DND-41 (cell line): ENCODE data around the gene P2RY8.
A peak's percentile ranks its signal among the peaks of the same experiment; 100 is the strongest.
"Not testable (repeated sequence)": the region's sequence is repeated elsewhere in the genome, so short reads cannot be mapped to it uniquely, and the experiment has no call there.

Experiments used
- ATAC-seq: fragments of 200-7000 bp; cut with Tn5 transposase; 3 replicates; pipeline ENCODE4 v1.9.1; 2021; ENCODE audit warnings: low read depth; ENCODE audit not compliant: insufficient read depth
- DNase-seq: peaks from one replicate; pipeline ENCODE4 v3.0.0-alpha.2; 2020
- H2AFZ ChIP-seq: 2 replicates; pipeline ENCODE4 v1.6.0; 2012; ENCODE audit warnings: low read depth, low read length
- H3K27ac ChIP-seq: 2 replicates; pipeline ENCODE4 v1.5.1; 2012; ENCODE audit warnings: low read length, inconsistent platforms
- H3K27me3 ChIP-seq: fragments of 200-600 bp; sonication (generic); 2 replicates; pipeline ENCODE4 v1.6.0; 2012; ENCODE audit warnings: low read length, mild to moderate bottlenecking, inconsistent platforms; ENCODE audit not compliant: insufficient read depth, poor library complexity
- H3K36me3 ChIP-seq: 2 replicates; pipeline ENCODE4 v1.5.1; 2012; ENCODE audit warnings: low read length, inconsistent platforms; ENCODE audit not compliant: insufficient read depth
- H3K4me1 ChIP-seq: 2 replicates; pipeline ENCODE4 v1.5.1; 2012; ENCODE audit warnings: mild to moderate bottlenecking, low read length; ENCODE audit not compliant: insufficient read depth
- H3K4me2 ChIP-seq: 2 replicates; pipeline ENCODE4 v1.6.0; 2012; ENCODE audit warnings: mild to moderate bottlenecking, moderate library complexity, low read length, inconsistent platforms; ENCODE audit not compliant: insufficient read depth
- H3K4me3 ChIP-seq, 2 experiments: fragments of 200-600 bp in 1 of 2; shearing (Covaris generic) in 1 of 2; 2 replicates each; pipeline ENCODE4 v1.5.1; 2012 to 2016; ENCODE audit warnings: inconsistent platforms in 2 of 2, low read length in 2 of 2, mild to moderate bottlenecking in 2 of 2, low read depth in 1 of 2, moderate library complexity in 1 of 2
- H3K79me2 ChIP-seq: 2 replicates; pipeline ENCODE4 v1.6.0; 2012; ENCODE audit warnings: low read length, inconsistent platforms; ENCODE audit not compliant: insufficient read depth
- H3K9ac ChIP-seq: 2 replicates; pipeline ENCODE4 v1.6.0; 2012; ENCODE audit warnings: low read depth, mild to moderate bottlenecking, inconsistent platforms, low read length, moderate library complexity
- H3K9me3 ChIP-seq: 2 replicates; pipeline ENCODE4 v1.5.1; 2012; ENCODE audit warnings: low read length, moderate library complexity, mild to moderate bottlenecking, inconsistent platforms; ENCODE audit not compliant: insufficient read depth, severe bottlenecking
- H4K20me1 ChIP-seq: 2 replicates; pipeline ENCODE4 v1.6.0; 2012; ENCODE audit warnings: low read length; ENCODE audit not compliant: insufficient read depth
- CTCF ChIP-seq: IDR thresholded peaks from 2 replicates; pipeline ENCODE4 v1.5.1; 2012; ENCODE audit warnings: borderline replicate concordance, low read length, moderate library complexity, mild to moderate bottlenecking; ENCODE audit not compliant: poor library complexity, severe bottlenecking; ENCODE audit errors: extremely low read depth
- EZH2 ChIP-seq: IDR thresholded peaks from 3 replicates; pipeline ENCODE4 v1.6.1; 2012; ENCODE audit warnings: borderline replicate concordance, low read depth, mild to moderate bottlenecking, moderate library complexity, low read length, inconsistent platforms; ENCODE audit not compliant: severe bottlenecking

P2RY8 gene

GRCh38 chrX:1545776-1546408 lies 8.9 kb upstream of the P2RY8 start:
- H3K4me3 ChIP-seq = no peak overlapping the region
- H3K4me2 ChIP-seq = no peak overlapping the region
- H3K27ac ChIP-seq = no peak overlapping the region
- H3K4me1 ChIP-seq = no peaks in the 10 kb centered on the region
- peak overlapping the region; percentile 20; the same call in 1 of the 2 replicates for H2AFZ ChIP-seq
- no peaks in the 10 kb centered on the region for H3K36me3 ChIP-seq
- H4K20me1 ChIP-seq = no peaks in the 10 kb centered on the region
- H3K79me2 ChIP-seq = no peaks in the 10 kb centered on the region
- TF ChIP-seq EZH2 (no peak), CTCF (no peak)
- H3K27me3 ChIP-seq = no peaks in the 10 kb centered on the region
- no peak overlapping the region for H3K9ac ChIP-seq
- no peaks in the 10 kb centered on the region for H3K9me3 ChIP-seq
- DNase-seq (peak; percentile 1), ATAC-seq (no peak)

GRCh38 chrX:1542994-1543725 lies 6.2 kb upstream of the P2RY8 start:
- H3K4me3 ChIP-seq = no peak overlapping the region
- H3K4me2 ChIP-seq = no peak overlapping the region
- H2AFZ ChIP-seq = no peak overlapping the region
- H3K9me3 ChIP-seq = no peaks in the 10 kb centered on the region
- H3K36me3 ChIP-seq = no peaks in the 10 kb centered on the region
- TF ChIP-seq CTCF = no peak
- TF ChIP-seq EZH2 = no peak
- H3K9ac ChIP-seq = no peak overlapping the region
- no peaks in the 10 kb centered on the region for H4K20me1 ChIP-seq
- no peaks in the 10 kb centered on the region for H3K79me2 ChIP-seq
- H3K27ac ChIP-seq = no peak overlapping the region
- DNase-seq (peak; percentile 2), ATAC-seq (no peak)
- H3K27me3 ChIP-seq = no peaks in the 10 kb centered on the region
- peaks cover 3% of the 10 kb centered on the region for H3K4me1 ChIP-seq

- peaks cover 12% of the 10 kb centered on the region for H3K36me3 ChIP-seq
- not testable (repeated sequence) for H2AFZ ChIP-seq, DNase-seq, H3K4me2 ChIP-seq, H3K27me3 ChIP-seq, ATAC-seq, H3K9me3 ChIP-seq, H4K20me1 ChIP-seq, H3K4me3 ChIP-seq, H3K9ac ChIP-seq
- 0 out of 2 replicates have a peak overlapping the region, but pooled peaks have one; percentile 14 for H3K27ac ChIP-seq
- H3K4me1 ChIP-seq = peaks cover 28% of the 10 kb centered on the region
- H3K79me2 ChIP-seq = peaks cover 27% of the 10 kb centered on the region
Observed at GRCh38 chrX:1539146-1539545, 2.2 kb upstream of the P2RY8 start.

- H3K9ac ChIP-seq = peak overlapping the region; percentile 89
- not testable (repeated sequence) for DNase-seq, H3K27me3 ChIP-seq, H3K9me3 ChIP-seq, ATAC-seq
- H4K20me1 ChIP-seq = peaks cover 13% of the 10 kb centered on the region
- peaks cover 32% of the 10 kb centered on the region for H3K79me2 ChIP-seq
- peak overlapping the region; percentile 98 for H3K4me2 ChIP-seq
- peaks cover 12% of the 10 kb centered on the region for H3K36me3 ChIP-seq
- H3K4me3 ChIP-seq = peak overlapping the region; percentile 87 to 99; a peak in 3 of 4 replicates
- H3K4me1 ChIP-seq = peaks cover 32% of the 10 kb centered on the region
- peak overlapping the region; percentile 96 for H3K27ac ChIP-seq
- H2AFZ ChIP-seq = peak overlapping the region; percentile 79
Observed at GRCh38 chrX:1537716-1538090, 718 bp upstream of the P2RY8 start.
